Measurements from ENCODE around the gene FNDC3B. TPM values are rescaled to one million over a fixed set of nuclear protein-coding genes. Genes with fewer than 3 reads are reported as not detected.

The FNDC3B gene
- total and polyA plus RNA-seq, 2 of the 8 experiments (the other 6 are each of a cell fraction or from before 2014, with no cell fraction given), result 14.1 to 44.4 TPM

GRCh38 chr3:172078244-172078643 is 38.9 kb downstream of the FNDC3B start (continued):
- TF ChIP-seq ATF2 (IDR thresholded peaks at IDR 0.05; ENCODE audit: low read length), result no peak
- TF ChIP-seq SRF (IDR thresholded peaks at IDR 0.05; ENCODE audit: low read depth, low read length), result no peak
- no peak for TF ChIP-seq POU5F1 (IDR thresholded peaks at IDR 0.05; ENCODE audit: low read depth, low read length)
- TF ChIP-seq NANOG (IDR thresholded peaks at IDR 0.05; ENCODE audit: insufficient read depth, low read depth, low read length, poor library complexity, severe bottlenecking), result no peak
- TF ChIP-seq RFX5 (IDR thresholded peaks at IDR 0.05; ENCODE audit: borderline replicate concordance, low read depth, low read length), result no peak
- TF ChIP-seq, protein P1, sequence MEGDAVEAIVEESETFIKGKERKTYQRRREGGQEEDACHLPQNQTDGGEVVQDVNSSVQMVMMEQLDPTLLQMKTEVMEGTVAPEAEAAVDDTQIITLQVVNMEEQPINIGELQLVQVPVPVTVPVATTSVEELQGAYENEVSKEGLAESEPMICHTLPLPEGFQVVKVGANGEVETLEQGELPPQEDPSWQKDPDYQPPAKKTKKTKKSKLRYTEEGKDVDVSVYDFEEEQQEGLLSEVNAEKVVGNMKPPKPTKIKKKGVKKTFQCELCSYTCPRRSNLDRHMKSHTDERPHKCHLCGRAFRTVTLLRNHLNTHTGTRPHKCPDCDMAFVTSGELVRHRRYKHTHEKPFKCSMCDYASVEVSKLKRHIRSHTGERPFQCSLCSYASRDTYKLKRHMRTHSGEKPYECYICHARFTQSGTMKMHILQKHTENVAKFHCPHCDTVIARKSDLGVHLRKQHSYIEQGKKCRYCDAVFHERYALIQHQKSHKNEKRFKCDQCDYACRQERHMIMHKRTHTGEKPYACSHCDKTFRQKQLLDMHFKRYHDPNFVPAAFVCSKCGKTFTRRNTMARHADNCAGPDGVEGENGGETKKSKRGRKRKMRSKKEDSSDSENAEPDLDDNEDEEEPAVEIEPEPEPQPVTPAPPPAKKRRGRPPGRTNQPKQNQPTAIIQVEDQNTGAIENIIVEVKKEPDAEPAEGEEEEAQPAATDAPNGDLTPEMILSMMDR (IDR thresholded peaks at IDR 0.05; ENCODE audit: control extremely low read depth in 1 of 3, insufficient read depth in 1 of 3, low read depth in 1 of 3, low read length in 3 of 3), result no peak
